ENCODE results near the gene BRCA2. TPM values are rescaled to one million over a fixed set of nuclear protein-coding genes. Genes with fewer than 3 reads are reported as not detected.
A peak's percentile ranks its signal among the peaks of the same experiment; 100 is the strongest.

Gene BRCA2
- total and polyA plus RNA-seq, 9 of the 15 experiments (the other 6 are each of a cell fraction or from before 2014, with no cell fraction given) = 4.1 to 17.3 (median 5.8) TPM

- peak; percentile 44; the same call in 1 of the 2 replicates for TF ChIP-seq KLF13 (tag; IDR thresholded peaks at IDR 0.05; ENCODE audit: borderline replicate concordance, low read depth)
- no peak for TF ChIP-seq ARID3A (IDR thresholded peaks at IDR 0.05; ENCODE audit: borderline replicate concordance, low read depth, low read length)
- TF ChIP-seq CTCFL (IDR thresholded peaks at IDR 0.05; ENCODE audit: borderline replicate concordance, insufficient read depth, low read depth, low read length, poor library complexity, severe bottlenecking) = no peak
- no peak; the same call in 1 of the 2 replicates for TF ChIP-seq SP1 (CRISPR knock-in tag; IDR thresholded peaks at IDR 0.05)
- TF ChIP-seq RBM25 (IDR thresholded peaks at IDR 0.05; ENCODE audit: low read depth, low read length, severe bottlenecking) = no peak
- TF ChIP-seq DIDO1 (tag; IDR thresholded peaks at IDR 0.05; ENCODE audit: low read depth) = peak; percentile 71
- TF ChIP-seq TRIM28 (IDR thresholded peaks at IDR 0.05) = no peak
- no peak for TF ChIP-seq ZNF143 (CRISPR knock-in tag; IDR thresholded peaks at IDR 0.05)
- no peak for TF ChIP-seq BCLAF1 (IDR thresholded peaks at IDR 0.05; ENCODE audit: borderline replicate concordance in 1 of 2, control insufficient read depth in 1 of 2, low read depth in 2 of 2, low read length in 1 of 2)
- no peak for TF ChIP-seq HLTF (IDR thresholded peaks at IDR 0.05)
- no peak for TF ChIP-seq TEAD2 (tag; IDR thresholded peaks at IDR 0.05)
- no peak for TF ChIP-seq HINFP (tag; conservative IDR thresholded peaks at IDR 0.05; ENCODE audit: low read depth)
- no peak for TF ChIP-seq SETDB1 (IDR thresholded peaks at IDR 0.05; ENCODE audit: low read length)
- TF ChIP-seq DLX4 (CRISPR knock-in tag; IDR thresholded peaks at IDR 0.05) = no peak
- TF ChIP-seq ZNF436 (CRISPR knock-in tag; IDR thresholded peaks at IDR 0.05) = no peak
These were observed at the start of gene BRCA2, which contains the start of gene ZAR1L (continued) for GRCh38 chr13:32315238-32316027.
